Caco-2 (cell line): ENCODE data around the gene RGMA. TPM values are rescaled to one million over a fixed set of nuclear protein-coding genes. Genes with fewer than 3 reads are reported as not detected.

ENCODE experiments used
- BruUV-seq: library from RNA; stranded (reverse); fragments of 400-500 nt; replicated peaks from 2 replicates; lab custom pipeline; 2021; lab: Mats Ljungman, UMichigan
- CTCF ChIA-PET: fragments of 300-600 bp; sonication (Branson Sonifier 250); formaldehyde crosslinking; loops from one replicate; lab custom pipeline; 2022; ENCODE audit warnings: antibody characterized with exemption; lab: Charles Lee
- POLR2A ChIA-PET: fragments of 300-600 bp; sonication (Branson Sonifier 250); formaldehyde crosslinking; loops from one replicate; lab custom pipeline; 2022; ENCODE audit warnings: antibody characterized with exemption; lab: Charles Lee
- DNase-seq, 2 experiments: peaks; one replicate each; pipeline versions ENCODE4 v3.0.0 to v3.0.0-alpha.2; 2020 to 2022
- H3K27me3 ChIP-seq: replicated peaks from 2 replicates; pipeline ENCODE4 v1.6.0; 2011; ENCODE audit warnings: low read length; ENCODE audit not compliant: control insufficient read depth, insufficient read depth
- H3K36me3 ChIP-seq: 2 replicates; pipeline ENCODE4 v1.5.1; 2011; ENCODE audit warnings: low read length; ENCODE audit not compliant: control insufficient read depth, insufficient read depth
- H3K4me1 ChIP-seq: fragments of 250-450 bp; sonication (Bioruptor Pico); 2 replicates; pipeline ENCODE4 v1.5.1; 2020; ENCODE audit warnings: mild to moderate bottlenecking
- H3K4me3 ChIP-seq: 2 replicates; pipeline ENCODE4 v1.5.1; 2011; ENCODE audit warnings: low read depth, mild to moderate bottlenecking, control low read depth, low read length
- H3K9me3 ChIP-seq: fragments of 250-450 bp; sonication (Bioruptor Pico); 2 replicates; pipeline ENCODE4 v1.5.1; 2020; ENCODE audit warnings: mild to moderate bottlenecking, moderate library complexity
- H3K27ac Mint-ChIP-seq: one replicate; pipeline ENCODE4 v1.8.0; 2022; ENCODE audit warnings: mixed read lengths; ENCODE audit not compliant: unreplicated experiment
- H3K27me3 Mint-ChIP-seq: one replicate; pipeline ENCODE4 v1.8.0; 2022; ENCODE audit warnings: mixed read lengths; ENCODE audit not compliant: insufficient read depth, unreplicated experiment
- H3K36me3 Mint-ChIP-seq: one replicate; pipeline ENCODE4 v1.8.0; 2022; ENCODE audit warnings: mild to moderate bottlenecking, mixed read lengths; ENCODE audit not compliant: insufficient read depth, unreplicated experiment
- H3K4me1 Mint-ChIP-seq: one replicate; pipeline ENCODE4 v1.8.0; 2022; ENCODE audit warnings: low read depth, mixed read lengths; ENCODE audit not compliant: unreplicated experiment
- H3K4me3 Mint-ChIP-seq: one replicate; pipeline ENCODE4 v1.8.0; 2022; ENCODE audit warnings: mild to moderate bottlenecking, moderate library complexity, mixed read lengths; ENCODE audit not compliant: unreplicated experiment
- H3K9me3 Mint-ChIP-seq: one replicate; pipeline ENCODE4 v1.8.0; 2022; ENCODE audit warnings: mixed read lengths; ENCODE audit not compliant: unreplicated experiment
- CTCF ChIP-seq, 2 experiments: fragments of 200-600 bp in 1 of 2; IDR thresholded peaks; 1 replicate in 1 of 2; 2 replicates in 1 of 2; pipeline versions ENCODE4 v1.5.1 to v1.8.0; 2011 to 2022; ENCODE audit warnings: antibody characterized with exemption in 1 of 2, control low read depth in 1 of 2, inconsistent platforms in 1 of 2, low read depth in 1 of 2, low read length in 1 of 2, mild to moderate bottlenecking in 1 of 2, moderate library complexity in 1 of 2; ENCODE audit not compliant: insufficient read depth in 1 of 2, severe bottlenecking in 1 of 2, unreplicated experiment in 1 of 2
- intact Hi-C: fragments of 100-400 bp; cut with micrococcal nuclease; formaldehyde crosslinking; loops from one replicate; pipeline ENCODE4 v1.10.0; 2022; ENCODE audit not compliant: unreplicated experiment
- total RNA-seq: library from RNA; stranded (reverse); gene quantifications from 2 replicates; pipeline ENCODE4 v1.2.3, GENCODE V29; 2022

Gene RGMA
- total RNA-seq, 1 experiment from 2014 or later = 4.5 TPM

- ChIA-PET CTCF (no interaction called here), POLR2A (no interaction called here)
- Mint-ChIP-seq H3K4me1 (no peaks in the 10 kb centered on the region), H3K36me3 (peaks cover 85% of the 10 kb centered on the region), H3K27ac (no peak overlapping the region), H3K4me3 (no peak overlapping the region), H3K27me3 (no peaks in the 10 kb centered on the region), H3K9me3 (no peaks in the 10 kb centered on the region)
- intact Hi-C loops = no loop called here
- Histone ChIP-seq H3K4me1 (no peaks in the 10 kb centered on the region), H3K36me3 (peaks cover 7% of the 10 kb centered on the region), H3K9me3 (no peaks in the 10 kb centered on the region), H3K27me3 (no peaks in the 10 kb centered on the region), H3K4me3 (no peak overlapping the region)
- DNase-seq = no peak
- no TSS peak for BruUV-seq
- no peak for TF ChIP-seq CTCF (IDR thresholded peaks at IDR 0.05; ENCODE audit: insufficient read depth in 1 of 2, low read depth in 1 of 2, low read length in 1 of 2, severe bottlenecking in 1 of 2, unreplicated experiment in 1 of 2)
Observed at GRCh38 chr15:92989470-92989869, 99.5 kb downstream of the RGMA start.

Other genes with a start within 250 kb of the RGMA start
- gene CHD2, start 188.9 kb downstream of the RGMA start, total RNA-seq = 85.0 and 108 TPM in 2 replicates